Measurements from ENCODE around the gene PTPRT.

DNA sequence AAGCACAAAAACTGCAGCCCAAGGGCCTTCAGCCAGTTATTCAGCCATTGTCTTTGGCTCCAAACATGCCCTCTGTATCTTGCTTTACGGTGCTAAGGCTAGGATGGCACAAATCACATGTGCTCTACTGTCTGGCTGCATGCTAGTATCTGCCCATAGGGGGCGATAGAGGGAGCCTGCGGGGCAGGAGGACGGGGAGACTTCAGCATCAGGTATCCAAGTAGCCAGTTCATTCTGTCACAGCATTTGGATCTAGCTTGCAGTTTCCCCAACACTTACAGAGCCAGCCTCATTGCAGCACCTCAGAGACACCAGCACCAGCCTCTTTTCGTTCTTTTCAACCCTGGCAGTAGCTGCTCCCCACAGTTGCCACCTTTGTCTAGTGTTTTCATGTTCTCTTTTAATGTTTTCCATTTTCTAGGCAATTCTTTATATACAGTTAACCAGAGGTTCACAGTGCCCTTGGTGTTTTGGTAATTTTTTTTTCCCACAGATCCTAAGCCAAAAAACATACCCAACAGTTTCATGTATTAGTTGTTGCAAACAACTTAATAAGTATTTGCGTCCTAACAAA is 705.9 kb downstream of the PTPRT start:
- TF ChIP-seq, protein P1, sequence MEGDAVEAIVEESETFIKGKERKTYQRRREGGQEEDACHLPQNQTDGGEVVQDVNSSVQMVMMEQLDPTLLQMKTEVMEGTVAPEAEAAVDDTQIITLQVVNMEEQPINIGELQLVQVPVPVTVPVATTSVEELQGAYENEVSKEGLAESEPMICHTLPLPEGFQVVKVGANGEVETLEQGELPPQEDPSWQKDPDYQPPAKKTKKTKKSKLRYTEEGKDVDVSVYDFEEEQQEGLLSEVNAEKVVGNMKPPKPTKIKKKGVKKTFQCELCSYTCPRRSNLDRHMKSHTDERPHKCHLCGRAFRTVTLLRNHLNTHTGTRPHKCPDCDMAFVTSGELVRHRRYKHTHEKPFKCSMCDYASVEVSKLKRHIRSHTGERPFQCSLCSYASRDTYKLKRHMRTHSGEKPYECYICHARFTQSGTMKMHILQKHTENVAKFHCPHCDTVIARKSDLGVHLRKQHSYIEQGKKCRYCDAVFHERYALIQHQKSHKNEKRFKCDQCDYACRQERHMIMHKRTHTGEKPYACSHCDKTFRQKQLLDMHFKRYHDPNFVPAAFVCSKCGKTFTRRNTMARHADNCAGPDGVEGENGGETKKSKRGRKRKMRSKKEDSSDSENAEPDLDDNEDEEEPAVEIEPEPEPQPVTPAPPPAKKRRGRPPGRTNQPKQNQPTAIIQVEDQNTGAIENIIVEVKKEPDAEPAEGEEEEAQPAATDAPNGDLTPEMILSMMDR (conservative IDR thresholded peaks at IDR 0.05; ENCODE audit: low read depth, low read length): peak; percentile 30; the same call in 1 of the 2 replicates
- no peak for TF ChIP-seq EZH2phosphoT487 (IDR thresholded peaks at IDR 0.05; ENCODE audit: borderline replicate concordance, low read length)
- no peak for TF ChIP-seq EZH2 (IDR thresholded peaks at IDR 0.05; ENCODE audit: low read length, unreplicated experiment)

Data from PC-3 (cell line).